Right ventricle myocardium inferior (tissue), 1 donor: ENCODE measurements around the gene NAB1. TPM values are rescaled to one million over a fixed set of nuclear protein-coding genes. Genes with fewer than 3 reads are reported as not detected.
"Not testable (repeated sequence)": the region's sequence is repeated elsewhere in the genome, so short reads cannot be mapped to it uniquely, and the experiment has no call there.

Experiments used
- ATAC-seq: fragments of 200-7000 bp; cut with Tn5 transposase; one replicate; pipeline ENCODE4 v1.9.1; 2020; ENCODE audit warnings: mild to moderate bottlenecking, moderate library complexity
- DNase-seq: peaks from one replicate; pipeline ENCODE4 v3.0.0; 2021; ENCODE audit errors: missing footprints
- intact Hi-C: fragments of 100-400 bp; cut with DNase I; formaldehyde crosslinking; loops from one replicate; pipeline ENCODE4 v1.11.0; 2022
- total RNA-seq: library from RNA; stranded (reverse); fragmentation: NEBNext Ultra II Directional; extraction: Animal tissue kit (Norgen Biotek cat#: 25700); gene quantifications from one replicate; pipeline ENCODE4 v1.2.1, GENCODE V29; 2021
- donor health status: DM: no; HTN: yes; CAD: no; lungs with severe emphysema.

NAB1 gene
- total RNA-seq, 1 donor from 2014 or later, result 27.5 TPM

GRCh38 chr2:190696792-190697398, 48.0 kb downstream of the NAB1 start:
- no peak for DNase-seq
- intact Hi-C loops, result no loop called here
- ATAC-seq, result no peak

DNA sequence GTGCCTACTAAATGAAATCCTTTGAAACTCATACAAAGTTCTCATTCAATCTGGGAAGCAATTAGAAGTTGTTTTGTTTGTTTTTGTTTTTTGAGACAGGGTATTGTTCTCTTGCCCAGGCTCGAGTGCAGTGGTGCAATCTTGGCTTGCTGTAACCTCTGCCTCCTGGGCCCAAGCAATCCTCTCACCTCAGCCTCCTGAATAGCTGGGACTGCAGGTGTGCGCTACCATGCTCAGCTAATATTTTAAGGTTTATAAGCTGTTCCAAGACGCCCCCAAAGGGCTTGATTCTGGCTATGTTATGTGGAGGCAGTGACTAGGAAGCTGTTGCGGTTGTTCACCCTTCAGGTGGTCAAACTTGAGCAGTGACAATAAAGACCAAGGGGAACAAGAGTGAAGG, 48.5 kb downstream of the NAB1 start:
- ATAC-seq (no peak), DNase-seq (no peak)
- intact Hi-C loops, result no loop called here

GRCh38 chr2:190698895-190699294, 50.0 kb downstream of the NAB1 start:
- intact Hi-C loops, result no loop called here
- ATAC-seq, result no peak
- no peak for DNase-seq

DNA sequence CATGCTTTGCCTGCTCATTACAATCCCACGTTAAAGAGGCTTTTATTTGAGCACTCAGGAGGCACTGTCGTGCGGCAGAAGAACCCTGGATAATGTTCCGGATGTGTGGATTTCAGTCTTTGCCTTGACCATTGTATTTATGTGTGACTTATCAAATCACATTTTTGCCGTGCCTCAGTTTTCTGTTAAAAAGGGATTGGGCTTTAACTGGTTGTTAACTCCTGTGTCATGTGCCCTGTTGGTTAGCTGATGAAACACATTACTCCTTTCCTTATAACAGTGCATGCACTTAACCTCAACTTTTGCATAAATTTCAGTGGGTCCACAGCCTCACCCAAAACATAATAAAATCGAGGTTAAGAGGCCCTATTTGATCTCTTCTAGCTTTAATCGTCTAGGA, 52.7 kb downstream of the NAB1 start:
- ATAC-seq, result no peak
- DNase-seq, result no peak
- intact Hi-C loops, result no loop called here

DNA sequence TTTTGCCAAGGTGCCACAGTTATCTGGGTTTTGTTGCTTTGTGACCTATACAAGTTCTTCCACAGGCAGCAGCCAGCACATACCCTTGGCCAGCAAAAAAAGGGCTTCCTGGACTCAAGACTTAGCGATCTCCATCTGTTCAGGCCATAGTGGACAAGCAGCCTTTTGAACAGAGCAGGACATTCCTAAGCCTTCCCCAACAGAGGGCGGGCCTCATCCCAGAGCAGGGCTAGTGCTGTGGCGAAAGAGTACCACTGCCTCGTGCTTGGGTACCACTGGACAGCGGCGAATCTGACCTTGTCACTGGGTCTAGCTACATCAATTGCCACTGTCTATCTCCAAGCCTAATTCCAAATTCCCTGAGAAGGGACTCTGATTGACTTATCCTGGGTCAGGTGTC, 56.4 kb downstream of the NAB1 start:
- ATAC-seq, result no peak
- intact Hi-C loops, result no loop called here
- DNase-seq, result no peak

DNA sequence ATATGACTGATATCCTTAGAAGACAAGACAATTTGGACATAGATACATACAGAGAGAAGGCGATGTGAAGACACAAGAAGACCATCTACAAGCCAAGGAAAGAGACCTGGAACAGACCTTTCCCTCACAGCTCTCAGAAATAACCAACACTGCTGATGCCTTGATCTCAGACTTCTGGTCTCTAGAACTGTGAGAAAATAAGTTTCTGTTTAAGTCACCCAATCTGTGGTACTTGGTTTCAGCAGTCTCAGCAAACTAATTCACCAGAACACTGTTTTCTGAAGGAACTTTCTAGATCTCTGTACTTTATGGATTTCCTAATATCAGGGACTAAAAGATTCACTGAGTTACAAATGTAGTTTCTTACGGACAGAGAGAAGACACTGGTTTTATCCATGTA, 58.8 kb downstream of the NAB1 start:
- intact Hi-C loops, result no loop called here
- ATAC-seq, result no peak
- no peak for DNase-seq

- intact Hi-C loops, ATAC-seq, DNase-seq: not testable (repeated sequence)
These were observed 59.8 kb downstream of the NAB1 start for GRCh38 chr2:190708650-190709049.

GRCh38 chr2:190711069-190711468, 62.2 kb downstream of the NAB1 start:
- intact Hi-C loops, result no loop called here
- DNase-seq, result no peak
- no peak for ATAC-seq

GRCh38 chr2:190713471-190713870, 64.6 kb downstream of the NAB1 start:
- intact Hi-C loops, result no loop called here
- DNase-seq, result no peak
- no peak for ATAC-seq

- no peak for DNase-seq
- ATAC-seq, result no peak
- intact Hi-C loops, result no loop called here
These were observed 66.1 kb downstream of the NAB1 start for GRCh38 chr2:190714958-190715357.

DNA sequence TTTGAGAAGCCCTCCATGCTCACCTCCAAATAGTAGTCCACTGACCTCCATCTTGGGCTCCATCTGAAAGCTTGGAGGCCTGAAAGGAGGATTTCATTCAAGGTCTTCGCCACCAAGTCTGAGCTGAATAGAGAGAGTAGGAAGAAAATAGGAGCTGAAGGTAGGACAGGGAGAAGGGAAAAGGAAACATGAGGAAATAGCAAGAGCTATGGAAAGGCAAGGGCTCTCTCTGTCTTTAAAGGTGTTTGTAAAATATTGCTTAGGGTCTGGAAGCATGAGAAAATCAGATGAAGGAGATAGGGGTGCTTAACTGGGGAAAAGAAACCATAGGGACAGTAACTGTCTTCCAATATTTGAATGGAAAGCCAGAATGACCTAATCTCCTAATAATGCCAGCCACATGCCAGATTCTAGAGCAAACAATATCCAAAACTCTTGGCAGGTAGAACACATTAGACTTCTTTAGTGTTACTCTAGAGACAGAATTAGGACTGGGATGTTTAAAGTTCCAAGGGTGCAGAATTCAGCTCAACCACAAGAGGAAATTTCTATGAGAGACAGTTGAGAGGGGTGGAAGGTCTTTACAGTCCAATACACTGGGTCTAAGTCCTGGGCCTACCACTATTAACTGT, 67.4 kb downstream of the NAB1 start:
- DNase-seq (no peak), ATAC-seq (no peak)
- intact Hi-C loops, result no loop called here

GRCh38 chr2:190717306-190717705, 68.4 kb downstream of the NAB1 start:
- intact Hi-C loops, result no loop called here
- DNase-seq (no peak), ATAC-seq (no peak)

- ATAC-seq (no peak), DNase-seq (no peak)
- intact Hi-C loops, result no loop called here
These were observed 69.1 kb downstream of the NAB1 start for GRCh38 chr2:190717764-190718651.

- intact Hi-C loops, result no loop called here
- peak; percentile 71 for ATAC-seq
- no peak for DNase-seq
These were observed 70.0 kb downstream of the NAB1 start for GRCh38 chr2:190718652-190719526.

GRCh38 chr2:190720276-190720675, 71.4 kb downstream of the NAB1 start:
- intact Hi-C loops, result no loop called here
- DNase-seq, result no peak
- ATAC-seq, result no peak

DNA sequence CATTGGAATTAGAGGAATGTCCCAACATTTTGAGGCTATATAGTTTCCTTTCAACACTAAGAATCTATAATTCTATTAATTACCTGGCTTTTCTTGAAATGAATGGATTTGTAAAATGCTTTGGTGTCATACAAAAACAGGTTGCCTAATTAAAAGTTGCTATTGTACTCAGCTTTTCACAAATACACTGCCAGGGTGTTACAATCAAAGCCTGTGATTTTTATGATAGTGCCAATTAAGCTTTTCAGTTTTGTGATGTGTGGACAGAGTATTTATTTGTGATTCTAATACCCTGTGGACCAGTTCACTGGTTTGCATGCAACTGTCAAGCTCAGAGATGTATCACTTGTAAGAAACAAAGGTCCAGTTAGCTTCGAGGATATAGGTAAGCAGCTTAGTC, 71.8 kb downstream of the NAB1 start:
- no peak for ATAC-seq
- no peak for DNase-seq
- intact Hi-C loops, result no loop called here

DNA sequence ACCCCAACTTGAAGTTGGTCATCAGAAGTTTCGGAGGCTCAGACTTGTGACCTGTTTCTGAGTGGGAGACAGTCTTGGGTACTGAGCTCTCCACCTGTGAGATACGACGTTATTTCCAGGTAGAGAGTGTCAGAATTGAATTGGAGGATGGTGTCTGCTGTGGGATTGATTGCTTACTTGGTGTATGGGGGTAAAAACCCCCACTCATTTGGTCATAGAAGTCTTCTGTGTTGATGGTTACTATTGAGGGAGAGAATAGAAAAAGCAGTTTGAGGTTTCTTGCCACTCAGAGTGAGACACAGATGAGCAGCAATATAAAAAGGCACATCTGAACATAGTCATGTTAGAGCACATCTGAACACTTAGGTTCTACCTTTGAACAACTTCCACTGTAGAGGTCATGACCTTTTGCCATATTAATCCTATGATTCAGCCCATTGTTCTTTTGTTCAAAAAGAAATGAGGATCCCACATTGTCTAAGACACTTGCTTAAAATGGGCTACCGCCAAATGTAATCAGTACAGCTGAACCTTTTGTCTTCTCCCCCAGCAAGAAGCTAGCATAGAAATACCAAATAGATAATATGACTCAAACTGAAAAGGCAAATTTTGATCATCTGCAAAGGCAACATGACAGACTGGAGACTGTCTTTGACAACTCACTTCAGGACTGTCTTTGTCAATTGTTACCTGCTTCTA, 73.3 kb downstream of the NAB1 start:
- DNase-seq (no peak), ATAC-seq (no peak)
- intact Hi-C loops, result no loop called here

GRCh38 chr2:190722835-190723234, 74.0 kb downstream of the NAB1 start:
- ATAC-seq, result no peak
- intact Hi-C loops, result no loop called here
- no peak for DNase-seq
